H1 (cell line): ENCODE data around the gene KLHL9. TPM values are rescaled to one million over a fixed set of nuclear protein-coding genes. Genes with fewer than 3 reads are reported as not detected.
A peak's percentile ranks its signal among the peaks of the same experiment; 100 is the strongest.

ENCODE experiments used
- CTCF ChIA-PET: fragments of 300-600 bp; sonication (Branson Sonifier 250); formaldehyde crosslinking; loops from one replicate; lab custom pipeline; 2021; ENCODE audit not compliant: partially characterized antibody; lab: Charles Lee
- POLR2A ChIA-PET: fragments of 300-600 bp; sonication (Branson Sonifier 250); formaldehyde crosslinking; loops from one replicate; lab custom pipeline; 2021; ENCODE audit warnings: inconsistent platforms; ENCODE audit not compliant: partially characterized antibody; lab: Charles Lee
- DNase-seq, 2 experiments: peaks; one replicate each; pipeline versions ENCODE4 v3.0.0 to v3.0.0-alpha.2; 2010 to 2022; ENCODE audit warnings: low spot score in 2 of 2, low read depth in 1 of 2, mixed read lengths in 1 of 2
- FAIRE-seq: peaks from 2 replicates; lab custom pipeline; 2011; peaks lifted over from hg19 to GRCh38; lab: Jason Lieb, UNC
- H2AFZ ChIP-seq: 2 replicates; pipeline ENCODE4 v1.8.1; 2012; ENCODE audit warnings: low read length, inconsistent platforms
- H2AK5ac ChIP-seq: 2 replicates; pipeline ENCODE4 v1.6.1; 2013; ENCODE audit warnings: low read depth, low read length
- H2BK120ac ChIP-seq: replicated peaks from 2 replicates; pipeline ENCODE3; 2013; ENCODE audit warnings: low read depth, low read length, inconsistent platforms
- H2BK12ac ChIP-seq: 2 replicates; pipeline ENCODE4 v1.6.1; 2013; ENCODE audit warnings: low read depth, low read length
- H2BK15ac ChIP-seq: 2 replicates; pipeline ENCODE4 v1.6.1; 2013; ENCODE audit warnings: low read length
- H2BK20ac ChIP-seq: 2 replicates; pipeline ENCODE4 v1.6.1; 2013; ENCODE audit warnings: low read length
- H2BK5ac ChIP-seq: 2 replicates; pipeline ENCODE4 v1.6.1; 2013; ENCODE audit warnings: low read depth, low read length
- H3K14ac ChIP-seq: 2 replicates; pipeline ENCODE4 v1.6.1; 2013; ENCODE audit warnings: inconsistent platforms; ENCODE audit not compliant: insufficient read length
- H3K18ac ChIP-seq: 2 replicates; pipeline ENCODE4 v1.6.1; 2013; ENCODE audit warnings: low read length; ENCODE audit errors: extremely low read depth
- H3K23ac ChIP-seq: 2 replicates; pipeline ENCODE4 v1.6.1; 2013; ENCODE audit warnings: inconsistent platforms; ENCODE audit not compliant: insufficient read length
- H3K23me2 ChIP-seq: 2 replicates; pipeline ENCODE4 v1.6.1; 2013; ENCODE audit warnings: low read depth, low read length
- H3K27ac ChIP-seq: 2 replicates; pipeline ENCODE4 v1.6.1; 2011; ENCODE audit warnings: low read depth, low read length, inconsistent platforms
- H3K27me3 ChIP-seq, 4 experiments: replicated peaks in 1 of 4; 1 replicate in 1 of 4; 2 replicates in 3 of 4; pipeline versions ENCODE4 v1.6.1 to v1.8.1; 2011 to 2013; ENCODE audit warnings: low read length in 3 of 4, mild to moderate bottlenecking in 3 of 4, inconsistent platforms in 2 of 4, mixed read lengths in 2 of 4, moderate library complexity in 1 of 4; ENCODE audit not compliant: control insufficient read depth in 3 of 4, insufficient read depth in 3 of 4; ENCODE audit errors: extremely low read depth in 1 of 4
- H3K36me3 ChIP-seq, 4 experiments: 2 replicates each; pipeline versions ENCODE4 v1.6.1 to v1.8.1; 2011 to 2013; ENCODE audit warnings: mild to moderate bottlenecking in 4 of 4, low read length in 3 of 4, moderate library complexity in 2 of 4, control low read depth in 1 of 4, inconsistent platforms in 1 of 4; ENCODE audit not compliant: insufficient read depth in 4 of 4, control insufficient read depth in 2 of 4
- H3K4ac ChIP-seq: replicated peaks from 2 replicates; pipeline ENCODE3; 2013; ENCODE audit warnings: low read length, low read depth, mixed read lengths, inconsistent platforms; ENCODE audit not compliant: insufficient read length
- H3K4me1 ChIP-seq, 4 experiments: replicated peaks in 1 of 4; 1 replicate in 1 of 4; 2 replicates in 3 of 4; pipeline versions ENCODE4 v1.6.1 to v1.8.1; 2011 to 2013; ENCODE audit warnings: low read length in 3 of 4, inconsistent platforms in 2 of 4, mixed read lengths in 1 of 4; ENCODE audit not compliant: insufficient read depth in 4 of 4, control insufficient read depth in 3 of 4
- H3K4me2 ChIP-seq, 2 experiments: 2 replicates each; pipeline versions ENCODE4 v1.6.1 to v1.8.1; 2011 to 2013; ENCODE audit warnings: low read depth in 2 of 2, low read length in 2 of 2, control low read depth in 1 of 2, inconsistent platforms in 1 of 2, mild to moderate bottlenecking in 1 of 2; ENCODE audit not compliant: insufficient read depth in 1 of 2
- H3K4me3 ChIP-seq, 4 experiments: fragments of 200-600, 300-600 bp in 1 of 4; sonication (generic), shearing (Covaris generic), sonication (Bioruptor Twin) in 1 of 4; 2 replicates each; pipeline versions ENCODE4 v1.5.1 to v1.8.1; 2011 to 2016; ENCODE audit warnings: low read length in 4 of 4, low read depth in 3 of 4, control low read depth in 2 of 4, inconsistent platforms in 2 of 4, mild to moderate bottlenecking in 2 of 4, mixed read lengths in 1 of 4, moderate library complexity in 1 of 4; ENCODE audit not compliant: insufficient read depth in 2 of 4; ENCODE audit errors: extremely low read depth in 1 of 4
- H3K56ac ChIP-seq: replicated peaks from 2 replicates; pipeline ENCODE3; 2013; ENCODE audit warnings: low read depth, mild to moderate bottlenecking, mixed read lengths, low read length, inconsistent platforms; ENCODE audit not compliant: insufficient read length
- H3K79me1 ChIP-seq: 2 replicates; pipeline ENCODE4 v1.6.1; 2013; ENCODE audit warnings: low read depth, low read length, control low read depth
- H3K79me2 ChIP-seq, 2 experiments: 2 replicates each; pipeline versions ENCODE4 v1.6.1 to v1.8.1; 2012 to 2013; ENCODE audit warnings: low read length in 2 of 2, mild to moderate bottlenecking in 2 of 2, inconsistent platforms in 1 of 2; ENCODE audit not compliant: insufficient read depth in 2 of 2, control insufficient read depth in 1 of 2
- H3K9ac ChIP-seq, 4 experiments: replicated peaks in 1 of 4; 1 replicate in 1 of 4; 2 replicates in 3 of 4; pipeline versions ENCODE4 v1.6.1 to v1.8.1; 2011 to 2013; ENCODE audit warnings: low read depth in 3 of 4, low read length in 3 of 4, control low read depth in 2 of 4, mild to moderate bottlenecking in 2 of 4, moderate library complexity in 2 of 4, inconsistent platforms in 1 of 4; ENCODE audit errors: extremely low read depth in 1 of 4
- H3K9me3 ChIP-seq, 2 experiments: 2 replicates each; pipeline versions ENCODE4 v1.6.1 to v1.8.1; 2012 to 2013; ENCODE audit warnings: mild to moderate bottlenecking in 2 of 2, moderate library complexity in 2 of 2, control low read depth in 1 of 2, inconsistent platforms in 1 of 2, low read depth in 1 of 2, low read length in 1 of 2, mixed read lengths in 1 of 2; ENCODE audit not compliant: insufficient read depth in 2 of 2
- H4K20me1 ChIP-seq, 2 experiments: replicated peaks in 1 of 2; 2 replicates each; pipeline versions ENCODE3 to v1.8.1; 2011 to 2013; ENCODE audit warnings: inconsistent platforms in 2 of 2, low read length in 2 of 2, mild to moderate bottlenecking in 1 of 2; ENCODE audit not compliant: insufficient read depth in 2 of 2, control insufficient read depth in 1 of 2
- H4K5ac ChIP-seq: 2 replicates; pipeline ENCODE4 v1.6.1; 2013; ENCODE audit warnings: low read length, low read depth, mixed read lengths, inconsistent platforms; ENCODE audit not compliant: insufficient read length
- H4K8ac ChIP-seq: 2 replicates; pipeline ENCODE4 v1.8.0; 2013; ENCODE audit warnings: mild to moderate bottlenecking, moderate library complexity, low read length, inconsistent platforms; ENCODE audit not compliant: insufficient read depth; ENCODE audit errors: extremely low read depth
- H4K91ac ChIP-seq: replicated peaks from 2 replicates; pipeline ENCODE3; 2013; ENCODE audit warnings: low read length, mixed read lengths, inconsistent platforms; ENCODE audit not compliant: insufficient read length
- CBX8 ChIP-seq: fragments of 300-800, 300-1000 bp; sonication (generic); IDR thresholded peaks from 2 replicates; pipeline ENCODE4 v1.7.1; 2016; ENCODE audit warnings: low read depth, low read length, borderline replicate concordance
- HDAC2 ChIP-seq, 2 experiments: fragments of 300-600 bp in 1 of 2; sonication (generic) in 1 of 2; IDR thresholded peaks; 2 replicates each; pipeline ENCODE4 v1.6.1; 2011 to 2012; ENCODE audit warnings: low read depth in 2 of 2, low read length in 2 of 2, mild to moderate bottlenecking in 2 of 2, moderate library complexity in 2 of 2, borderline replicate concordance in 1 of 2, inconsistent platforms in 1 of 2
- KDM1A ChIP-seq: fragments of 200-600, 300-600 bp; sonication (generic); IDR thresholded peaks from 2 replicates; pipeline ENCODE4 v1.7.1; 2016; ENCODE audit warnings: mild to moderate bottlenecking, low read length, borderline replicate concordance
- NANOG ChIP-seq: IDR thresholded peaks from 2 replicates; pipeline ENCODE4 v1.6.1; 2011; ENCODE audit warnings: low read length, low read depth, mild to moderate bottlenecking, inconsistent platforms; ENCODE audit not compliant: insufficient read depth, poor library complexity, severe bottlenecking
- SAP30 ChIP-seq: fragments of 300-600 bp; sonication (generic); IDR thresholded peaks from 2 replicates; pipeline ENCODE4 v1.7.1; 2012; ENCODE audit warnings: low read length, moderate library complexity, mild to moderate bottlenecking, inconsistent platforms; ENCODE audit not compliant: insufficient read depth, insufficient replicate concordance
- SP2 ChIP-seq: IDR thresholded peaks from 2 replicates; pipeline ENCODE4 v1.6.1; 2012; ENCODE audit warnings: mild to moderate bottlenecking, low read length, inconsistent platforms
- ZNF274 ChIP-seq: IDR thresholded peaks from 2 replicates; pipeline ENCODE4 v1.7.0; 2012; ENCODE audit warnings: low read length, borderline replicate concordance; ENCODE audit errors: extremely low read depth
- WGBS, 2 experiments: shearing (Covaris generic) in 1 of 2; methylation state at CpG; one replicate each; pipeline versions ENCODE4 v1.1.6 to v1.1.7; 2013 to 2015; ENCODE audit warnings: low lambda C conversion rate in 2 of 2, mixed read lengths in 2 of 2, inconsistent platforms in 1 of 2, low coverage in 1 of 2, missing lambda C conversion rate in 1 of 2; ENCODE audit not compliant: insufficient replicate concordance in 2 of 2, insufficient coverage in 1 of 2, insufficient read length in 1 of 2; ENCODE audit errors: extremely low coverage in 1 of 2, missing lambda C conversion rate in 1 of 2; 5-methylcytosine and 5-hydroxymethylcytosine counted together
- polyA plus RNA-seq, 7 experiments: library from polyadenylated mRNA; depleted of rRNA in 3 of 7; stranded (reverse) in 5 of 7; unstranded in 2 of 7; fragments of >200 nt in 5 of 7; fragments of 200-250 nt in 2 of 7; gene quantifications; 1 replicate in 5 of 7; 2 replicates in 1 of 7; 4 replicates in 1 of 7; pipeline versions ENCODE4 v1.2.1 to v1.2.3, GENCODE V29; 2011 to 2013; ENCODE audit warnings: missing spikeins in 2 of 7, mixed read lengths in 2 of 7
- total RNA-seq: library from RNA; stranded (reverse); fragmentation: NEBNext Ultra II Directional; extraction: Animal tissue kit (Norgen Biotek cat#: 25700); gene quantifications from 2 replicates; pipeline ENCODE4 v1.2.1, GENCODE V29; 2021
- TF ChIP-seq, protein P1 (sequence below), 3 experiments: IDR thresholded peaks; 1 replicate in 2 of 3; 2 replicates in 1 of 3; pipeline versions ENCODE4 v1.5.1 to v1.6.1; 2011; ENCODE audit warnings: low read length in 3 of 3, mild to moderate bottlenecking in 3 of 3, inconsistent platforms in 2 of 3, low read depth in 1 of 3, moderate library complexity in 1 of 3; ENCODE audit not compliant: insufficient read depth in 1 of 3; ENCODE audit errors: control extremely low read depth in 1 of 3
- TF ChIP-seq, protein P2 (sequence below): IDR thresholded peaks from 2 replicates; pipeline ENCODE4 v1.6.1; 2012; ENCODE audit warnings: low read length, inconsistent platforms

KLHL9 gene
- total and polyA plus RNA-seq, 2 of the 8 experiments (the other 6 are each of a cell fraction or from before 2014, with no cell fraction given), result 4.9 to 15.7 TPM

DNA sequence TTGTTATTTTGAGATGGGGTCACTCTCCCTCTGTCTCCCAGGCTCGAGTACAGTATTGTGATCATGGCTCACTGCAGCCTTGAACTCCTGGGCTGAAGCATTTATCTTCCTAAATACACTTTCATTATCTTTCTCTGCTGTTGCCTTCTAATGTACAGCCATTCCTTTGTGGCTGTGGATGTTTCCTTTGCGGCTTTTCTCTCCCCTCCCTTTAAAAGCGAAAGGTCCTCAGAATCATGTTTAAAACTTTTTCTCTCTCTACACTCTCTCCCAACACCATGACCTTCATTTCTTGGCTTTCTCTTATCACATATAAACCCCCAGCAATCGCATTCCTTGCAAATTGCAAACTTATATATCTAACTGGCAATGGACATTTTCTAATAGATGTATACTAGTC is 48.4 kb upstream of the KLHL9 start:
- POLR2A ChIA-PET, result no interaction called here
- CTCF ChIA-PET, result no interaction called here
- Histone ChIP-seq H4K91ac (no peak overlapping the region), H3K18ac (no peak overlapping the region), H3K4me1 (peaks cover 3 to 9% (median 5%) of the 10 kb centered on the region in 4 experiments; a peak in 4 of 7 replicates), H2BK120ac (no peak overlapping the region), H4K5ac (no peak overlapping the region), H2AK5ac (no peak overlapping the region), H2BK12ac (no peak overlapping the region), H3K27me3 (no peaks in the 10 kb centered on the region), H3K9me3 (no peaks in the 10 kb centered on the region), H2BK20ac (no peak overlapping the region), H3K4me3 (no peak overlapping the region), H3K9ac (no peak overlapping the region), H4K8ac (no peak overlapping the region), H3K79me2 (no peaks in the 10 kb centered on the region), H4K20me1 (no peaks in the 10 kb centered on the region), H3K23ac (no peak overlapping the region), H3K27ac (no peak overlapping the region), H3K36me3 (no peaks in the 10 kb centered on the region), H2BK5ac (no peak overlapping the region), H3K4me2 (no peak overlapping the region), H2AFZ (peak overlapping the region; percentile 71), H3K23me2 (no peaks in the 10 kb centered on the region), H3K4ac (no peak overlapping the region), H3K79me1 (no peaks in the 10 kb centered on the region), H3K14ac (no peak overlapping the region), H2BK15ac (no peak overlapping the region), H3K56ac (no peak overlapping the region)
- no peak for DNase-seq
- 79% methylated on average over 4 of the region's 4 CpGs; no CpG with 5 or more reads in 1 of the 2 experiments for WGBS, 2 experiments
- FAIRE-seq, result no peak
- TF ChIP-seq CBX8, result no peak
- TF ChIP-seq HDAC2 (IDR thresholded peaks at IDR 0.05; ENCODE audit: borderline replicate concordance in 1 of 2, low read depth in 2 of 2, low read length in 2 of 2), result no peak
- TF ChIP-seq, protein P1, sequence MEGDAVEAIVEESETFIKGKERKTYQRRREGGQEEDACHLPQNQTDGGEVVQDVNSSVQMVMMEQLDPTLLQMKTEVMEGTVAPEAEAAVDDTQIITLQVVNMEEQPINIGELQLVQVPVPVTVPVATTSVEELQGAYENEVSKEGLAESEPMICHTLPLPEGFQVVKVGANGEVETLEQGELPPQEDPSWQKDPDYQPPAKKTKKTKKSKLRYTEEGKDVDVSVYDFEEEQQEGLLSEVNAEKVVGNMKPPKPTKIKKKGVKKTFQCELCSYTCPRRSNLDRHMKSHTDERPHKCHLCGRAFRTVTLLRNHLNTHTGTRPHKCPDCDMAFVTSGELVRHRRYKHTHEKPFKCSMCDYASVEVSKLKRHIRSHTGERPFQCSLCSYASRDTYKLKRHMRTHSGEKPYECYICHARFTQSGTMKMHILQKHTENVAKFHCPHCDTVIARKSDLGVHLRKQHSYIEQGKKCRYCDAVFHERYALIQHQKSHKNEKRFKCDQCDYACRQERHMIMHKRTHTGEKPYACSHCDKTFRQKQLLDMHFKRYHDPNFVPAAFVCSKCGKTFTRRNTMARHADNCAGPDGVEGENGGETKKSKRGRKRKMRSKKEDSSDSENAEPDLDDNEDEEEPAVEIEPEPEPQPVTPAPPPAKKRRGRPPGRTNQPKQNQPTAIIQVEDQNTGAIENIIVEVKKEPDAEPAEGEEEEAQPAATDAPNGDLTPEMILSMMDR (IDR thresholded peaks at IDR 0.05; ENCODE audit: control extremely low read depth in 1 of 3, insufficient read depth in 1 of 3, low read depth in 1 of 3, low read length in 3 of 3), result no peak
- TF ChIP-seq NANOG, result no peak
- no peak for TF ChIP-seq KDM1A
- TF ChIP-seq, protein P2, sequence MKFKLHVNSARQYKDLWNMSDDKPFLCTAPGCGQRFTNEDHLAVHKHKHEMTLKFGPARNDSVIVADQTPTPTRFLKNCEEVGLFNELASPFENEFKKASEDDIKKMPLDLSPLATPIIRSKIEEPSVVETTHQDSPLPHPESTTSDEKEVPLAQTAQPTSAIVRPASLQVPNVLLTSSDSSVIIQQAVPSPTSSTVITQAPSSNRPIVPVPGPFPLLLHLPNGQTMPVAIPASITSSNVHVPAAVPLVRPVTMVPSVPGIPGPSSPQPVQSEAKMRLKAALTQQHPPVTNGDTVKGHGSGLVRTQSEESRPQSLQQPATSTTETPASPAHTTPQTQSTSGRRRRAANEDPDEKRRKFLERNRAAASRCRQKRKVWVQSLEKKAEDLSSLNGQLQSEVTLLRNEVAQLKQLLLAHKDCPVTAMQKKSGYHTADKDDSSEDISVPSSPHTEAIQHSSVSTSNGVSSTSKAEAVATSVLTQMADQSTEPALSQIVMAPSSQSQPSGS, result no peak
- TF ChIP-seq SP2, result no peak
- TF ChIP-seq SAP30, result no peak
- no peak for TF ChIP-seq ZNF274
